Measurements from ENCODE around the gene TRAM2. TPM values are rescaled to one million over a fixed set of nuclear protein-coding genes. Genes with fewer than 3 reads are reported as not detected.
"Not testable (repeated sequence)": the region's sequence is repeated elsewhere in the genome, so short reads cannot be mapped to it uniquely, and the experiment has no call there.

TRAM2 gene
- total RNA-seq, 2 donors from 2014 or later, result 7.2 to 22.4 TPM

GRCh38 chr6:52475307-52475706 lies 101.6 kb downstream of the TRAM2 start:
- no peaks in the 10 kb centered on the region for H3K9me3 ChIP-seq
- no peaks in the 10 kb centered on the region for H3K27me3 ChIP-seq (replicated peaks; ENCODE audit: insufficient read depth)
- no peak overlapping the region for H3K27ac ChIP-seq
- H3K4me3 ChIP-seq, result no peak overlapping the region
- H3K36me3 ChIP-seq, result no peaks in the 10 kb centered on the region
- 42% methylated on average over 2 of the region's 2 CpGs for WGBS
- H3K4me1 ChIP-seq (replicated peaks), result no peaks in the 10 kb centered on the region
- intact Hi-C loops (cut with DNase I), result no loop called here
- TF ChIP-seq POLR2A (IDR thresholded peaks at IDR 0.05), result no peak
- TF ChIP-seq POLR2AphosphoS5 (IDR thresholded peaks at IDR 0.05), result no peak
- TF ChIP-seq, protein P1, sequence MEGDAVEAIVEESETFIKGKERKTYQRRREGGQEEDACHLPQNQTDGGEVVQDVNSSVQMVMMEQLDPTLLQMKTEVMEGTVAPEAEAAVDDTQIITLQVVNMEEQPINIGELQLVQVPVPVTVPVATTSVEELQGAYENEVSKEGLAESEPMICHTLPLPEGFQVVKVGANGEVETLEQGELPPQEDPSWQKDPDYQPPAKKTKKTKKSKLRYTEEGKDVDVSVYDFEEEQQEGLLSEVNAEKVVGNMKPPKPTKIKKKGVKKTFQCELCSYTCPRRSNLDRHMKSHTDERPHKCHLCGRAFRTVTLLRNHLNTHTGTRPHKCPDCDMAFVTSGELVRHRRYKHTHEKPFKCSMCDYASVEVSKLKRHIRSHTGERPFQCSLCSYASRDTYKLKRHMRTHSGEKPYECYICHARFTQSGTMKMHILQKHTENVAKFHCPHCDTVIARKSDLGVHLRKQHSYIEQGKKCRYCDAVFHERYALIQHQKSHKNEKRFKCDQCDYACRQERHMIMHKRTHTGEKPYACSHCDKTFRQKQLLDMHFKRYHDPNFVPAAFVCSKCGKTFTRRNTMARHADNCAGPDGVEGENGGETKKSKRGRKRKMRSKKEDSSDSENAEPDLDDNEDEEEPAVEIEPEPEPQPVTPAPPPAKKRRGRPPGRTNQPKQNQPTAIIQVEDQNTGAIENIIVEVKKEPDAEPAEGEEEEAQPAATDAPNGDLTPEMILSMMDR (IDR thresholded peaks at IDR 0.05), result no peak
- DNase-seq (ENCODE audit: low spot score), result no peak

DNA sequence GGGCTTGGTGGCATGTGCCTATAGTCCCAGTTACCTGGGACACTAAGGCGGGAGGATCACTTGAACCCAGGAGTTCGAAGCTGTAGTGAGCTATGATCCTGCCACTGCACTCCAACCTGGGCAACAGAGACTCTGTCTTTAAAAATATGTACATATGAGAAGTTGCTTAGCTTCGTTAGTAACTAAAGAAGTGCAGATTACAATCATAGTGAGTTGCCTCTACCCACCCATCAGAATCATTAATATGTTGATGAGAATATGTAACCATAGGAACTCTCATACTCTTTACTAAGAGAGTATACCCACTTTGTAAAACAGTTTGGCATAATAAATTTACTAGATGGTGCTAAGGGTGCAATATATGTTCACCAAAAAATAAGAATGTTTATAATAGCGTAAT lies 102.7 kb downstream of the TRAM2 start:
- no peak overlapping the region for H3K27ac ChIP-seq
- intact Hi-C loops (cut with DNase I), result no loop called here
- no peak overlapping the region for H3K4me3 ChIP-seq
- no peaks in the 10 kb centered on the region for H3K4me1 ChIP-seq (replicated peaks)
- no peaks in the 10 kb centered on the region for H3K36me3 ChIP-seq
- TF ChIP-seq POLR2A (IDR thresholded peaks at IDR 0.05), result no peak
- TF ChIP-seq, protein P1 (IDR thresholded peaks at IDR 0.05), result no peak
- TF ChIP-seq POLR2AphosphoS5 (IDR thresholded peaks at IDR 0.05), result no peak
- 94% methylated on average over 4 of the region's 4 CpGs for WGBS
- no peak for DNase-seq (ENCODE audit: low spot score)
- no peaks in the 10 kb centered on the region for H3K27me3 ChIP-seq (replicated peaks; ENCODE audit: insufficient read depth)
- H3K9me3 ChIP-seq, result no peaks in the 10 kb centered on the region

DNA sequence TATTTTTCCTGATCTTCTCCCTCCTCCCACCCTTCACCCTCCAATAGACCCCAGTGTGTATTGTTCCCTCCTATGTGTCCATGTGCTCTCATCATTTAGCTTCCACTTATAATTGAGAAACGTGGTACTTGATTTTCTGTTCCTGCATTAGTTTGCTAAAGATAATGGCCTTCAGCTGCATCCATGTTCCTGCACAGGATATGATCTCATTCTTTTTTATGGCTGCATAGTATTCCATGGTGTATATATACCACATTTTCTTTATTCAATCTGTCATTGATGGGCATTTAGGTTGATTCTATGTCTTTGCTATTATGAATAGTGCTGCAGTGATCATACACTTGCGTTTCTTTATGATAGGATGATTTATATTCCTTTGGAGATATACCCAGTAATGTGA lies 115.7 kb downstream of the TRAM2 start:
- H3K27ac ChIP-seq; DNase-seq (ENCODE audit: low spot score); H3K4me3 ChIP-seq; H3K27me3 ChIP-seq (replicated peaks; ENCODE audit: insufficient read depth); H3K36me3 ChIP-seq; H3K4me1 ChIP-seq (replicated peaks); H3K9me3 ChIP-seq; intact Hi-C loops (cut with DNase I): not testable (repeated sequence)
- WGBS, result 91% methylated on average over 2 of the region's 2 CpGs

- Histone ChIP-seq H3K4me3 (no peak overlapping the region), H3K9me3 (no peaks in the 10 kb centered on the region), H3K4me1 (replicated peaks) (no peaks in the 10 kb centered on the region), H3K36me3 (no peaks in the 10 kb centered on the region), H3K27ac (no peak overlapping the region), H3K27me3 (replicated peaks; ENCODE audit: insufficient read depth) (no peaks in the 10 kb centered on the region)
- intact Hi-C loops (cut with DNase I), result no loop called here
- no peak for DNase-seq (ENCODE audit: low spot score)
- WGBS, result 98% methylated on average over 2 of the region's 2 CpGs
- no peak for TF ChIP-seq POLR2A (IDR thresholded peaks at IDR 0.05)
- TF ChIP-seq POLR2AphosphoS5 (IDR thresholded peaks at IDR 0.05), result no peak
- TF ChIP-seq, protein P1 (IDR thresholded peaks at IDR 0.05), result no peak
Measured at GRCh38 chr6:52457096-52457495, 119.8 kb downstream of the TRAM2 start.

GRCh38 chr6:52454556-52454955 lies 122.3 kb downstream of the TRAM2 start:
- WGBS, result 75% methylated on average over 2 of the region's 2 CpGs
- no peaks in the 10 kb centered on the region for H3K27me3 ChIP-seq (replicated peaks; ENCODE audit: insufficient read depth)
- H3K4me3 ChIP-seq, result no peak overlapping the region
- DNase-seq (ENCODE audit: low spot score), result no peak
- TF ChIP-seq POLR2A (IDR thresholded peaks at IDR 0.05), result no peak
- no peaks in the 10 kb centered on the region for H3K36me3 ChIP-seq
- no peaks in the 10 kb centered on the region for H3K4me1 ChIP-seq (replicated peaks)
- intact Hi-C loops (cut with DNase I), result no loop called here
- H3K9me3 ChIP-seq, result no peaks in the 10 kb centered on the region
- H3K27ac ChIP-seq, result no peak overlapping the region

Other genes with a start within 250 kb of the TRAM2 start
- 10 to 100 TPM in 1 of 2 donors, 1 to 10 TPM in 1; 9.9 to 15.8 TPM for gene PAQR8, start 214.9 kb downstream of the TRAM2 start, total RNA-seq
- 10 to 100 TPM; 19.4 to 23.5 TPM for gene EFHC1, start 156.7 kb downstream of the TRAM2 start, total RNA-seq
- gene TMEM14A, start 94.1 kb upstream of the TRAM2 start, total RNA-seq, result 10 to 100 TPM; 55.6 to 56.4 TPM
- gene GSTA2, start 186.4 kb upstream of the TRAM2 start, total RNA-seq, result 10 to 100 TPM in 1 of 2 donors, not detected in 1; 72.0 TPM
- 100 to 1,000 TPM in 1 of 2 donors, 10 to 100 TPM in 1; 24.0 to 329 TPM for gene GSTA1, start 226.8 kb upstream of the TRAM2 start, total RNA-seq